ENCODE data around the gene ACTR3C. TPM values are rescaled to one million over a fixed set of nuclear protein-coding genes. Genes with fewer than 3 reads are reported as not detected.
A peak's percentile ranks its signal among the peaks of the same experiment; 100 is the strongest.
"Not testable (repeated sequence)": the region's sequence is repeated elsewhere in the genome, so short reads cannot be mapped to it uniquely, and the experiment has no call there.

Gene ACTR3C
- polyA plus RNA-seq, 1 donor, result 6.1 TPM

- not testable (repeated sequence) for H3K27ac ChIP-seq (ENCODE audit: low read length); DNase-seq; H3K4me3 ChIP-seq (ENCODE audit: low read length); H3K27me3 ChIP-seq (ENCODE audit: control insufficient read depth, insufficient read depth, low read length); H3K36me3 ChIP-seq (ENCODE audit: control insufficient read depth, insufficient read depth, low read length); H3K4me1 ChIP-seq (ENCODE audit: control insufficient read depth, insufficient read depth, low read length); H3K9me3 ChIP-seq (ENCODE audit: control insufficient read depth, low read depth, low read length)
- no CpG with 5 or more reads among the region's 8 CpGs for WGBS (ENCODE audit: insufficient coverage, low lambda C conversion rate)
Observed at GRCh38 chr7:150304499-150305258, 18.7 kb downstream of the ACTR3C start.

- DNase-seq; H3K27me3 ChIP-seq (ENCODE audit: control insufficient read depth, insufficient read depth, low read length); H3K27ac ChIP-seq (ENCODE audit: low read length); H3K36me3 ChIP-seq (ENCODE audit: control insufficient read depth, insufficient read depth, low read length); H3K9me3 ChIP-seq (ENCODE audit: control insufficient read depth, low read depth, low read length); H3K4me1 ChIP-seq (ENCODE audit: control insufficient read depth, insufficient read depth, low read length); H3K4me3 ChIP-seq (ENCODE audit: low read length): not testable (repeated sequence)
- no CpG with 5 or more reads among the region's 1 CpG for WGBS (ENCODE audit: insufficient coverage, low lambda C conversion rate)
Observed at GRCh38 chr7:150302908-150303310, 20.4 kb downstream of the ACTR3C start.

- H3K9me3 ChIP-seq (ENCODE audit: control insufficient read depth, low read depth, low read length); DNase-seq; H3K27ac ChIP-seq (ENCODE audit: low read length); H3K4me1 ChIP-seq (ENCODE audit: control insufficient read depth, insufficient read depth, low read length); H3K4me3 ChIP-seq (ENCODE audit: low read length); H3K36me3 ChIP-seq (ENCODE audit: control insufficient read depth, insufficient read depth, low read length); H3K27me3 ChIP-seq (ENCODE audit: control insufficient read depth, insufficient read depth, low read length): not testable (repeated sequence)
Observed at GRCh38 chr7:150297978-150298377, 25.4 kb downstream of the ACTR3C start.

GRCh38 chr7:150296802-150297201, 26.5 kb downstream of the ACTR3C start:
- not testable (repeated sequence) for DNase-seq; H3K4me3 ChIP-seq (ENCODE audit: low read length); H3K9me3 ChIP-seq (ENCODE audit: control insufficient read depth, low read depth, low read length); H3K36me3 ChIP-seq (ENCODE audit: control insufficient read depth, insufficient read depth, low read length); H3K27ac ChIP-seq (ENCODE audit: low read length); H3K27me3 ChIP-seq (ENCODE audit: control insufficient read depth, insufficient read depth, low read length); H3K4me1 ChIP-seq (ENCODE audit: control insufficient read depth, insufficient read depth, low read length)
- no CpG with 5 or more reads among the region's 10 CpGs for WGBS (ENCODE audit: insufficient coverage, low lambda C conversion rate)

- H3K27ac ChIP-seq (ENCODE audit: low read length); H3K4me3 ChIP-seq (ENCODE audit: low read length); H3K27me3 ChIP-seq (ENCODE audit: control insufficient read depth, insufficient read depth, low read length); H3K4me1 ChIP-seq (ENCODE audit: control insufficient read depth, insufficient read depth, low read length); DNase-seq; H3K9me3 ChIP-seq (ENCODE audit: control insufficient read depth, low read depth, low read length); H3K36me3 ChIP-seq (ENCODE audit: control insufficient read depth, insufficient read depth, low read length): not testable (repeated sequence)
- no CpG with 5 or more reads among the region's 8 CpGs for WGBS (ENCODE audit: insufficient coverage, low lambda C conversion rate)
Observed at GRCh38 chr7:150295614-150296013, 27.7 kb downstream of the ACTR3C start.

- not testable (repeated sequence) for H3K27me3 ChIP-seq (ENCODE audit: control insufficient read depth, insufficient read depth, low read length); H3K4me3 ChIP-seq (ENCODE audit: low read length); H3K4me1 ChIP-seq (ENCODE audit: control insufficient read depth, insufficient read depth, low read length); DNase-seq; H3K36me3 ChIP-seq (ENCODE audit: control insufficient read depth, insufficient read depth, low read length); H3K9me3 ChIP-seq (ENCODE audit: control insufficient read depth, low read depth, low read length); H3K27ac ChIP-seq (ENCODE audit: low read length)
- 89% methylated on average over 2 of the region's 8 CpGs for WGBS (ENCODE audit: insufficient coverage, low lambda C conversion rate)
Observed at GRCh38 chr7:150295027-150295426, 28.3 kb downstream of the ACTR3C start.

GRCh38 chr7:150290317-150290716, 33.0 kb downstream of the ACTR3C start:
- not testable (repeated sequence) for H3K27me3 ChIP-seq (ENCODE audit: control insufficient read depth, insufficient read depth, low read length); H3K4me1 ChIP-seq (ENCODE audit: control insufficient read depth, insufficient read depth, low read length); H3K27ac ChIP-seq (ENCODE audit: low read length); DNase-seq; H3K9me3 ChIP-seq (ENCODE audit: control insufficient read depth, low read depth, low read length); H3K4me3 ChIP-seq (ENCODE audit: low read length); H3K36me3 ChIP-seq (ENCODE audit: control insufficient read depth, insufficient read depth, low read length)
- no CpG with 5 or more reads among the region's 6 CpGs for WGBS (ENCODE audit: insufficient coverage, low lambda C conversion rate)

GRCh38 chr7:150288816-150289215, 34.5 kb downstream of the ACTR3C start:
- not testable (repeated sequence) for H3K4me3 ChIP-seq (ENCODE audit: low read length); H3K9me3 ChIP-seq (ENCODE audit: control insufficient read depth, low read depth, low read length); DNase-seq; H3K36me3 ChIP-seq (ENCODE audit: control insufficient read depth, insufficient read depth, low read length); H3K27ac ChIP-seq (ENCODE audit: low read length); H3K27me3 ChIP-seq (ENCODE audit: control insufficient read depth, insufficient read depth, low read length); H3K4me1 ChIP-seq (ENCODE audit: control insufficient read depth, insufficient read depth, low read length)
- no CpG with 5 or more reads among the region's 6 CpGs for WGBS (ENCODE audit: insufficient coverage, low lambda C conversion rate)

GRCh38 chr7:150287815-150288214, 35.5 kb downstream of the ACTR3C start:
- not testable (repeated sequence) for H3K27ac ChIP-seq (ENCODE audit: low read length); H3K27me3 ChIP-seq (ENCODE audit: control insufficient read depth, insufficient read depth, low read length); DNase-seq; H3K36me3 ChIP-seq (ENCODE audit: control insufficient read depth, insufficient read depth, low read length); H3K4me3 ChIP-seq (ENCODE audit: low read length); H3K4me1 ChIP-seq (ENCODE audit: control insufficient read depth, insufficient read depth, low read length); H3K9me3 ChIP-seq (ENCODE audit: control insufficient read depth, low read depth, low read length)
- WGBS (ENCODE audit: insufficient coverage, low lambda C conversion rate), result no CpG with 5 or more reads among the region's 7 CpGs

GRCh38 chr7:150285849-150286754, 37.2 kb downstream of the ACTR3C start:
- H3K27ac ChIP-seq (ENCODE audit: low read length); H3K27me3 ChIP-seq (ENCODE audit: control insufficient read depth, insufficient read depth, low read length); H3K9me3 ChIP-seq (ENCODE audit: control insufficient read depth, low read depth, low read length); H3K4me1 ChIP-seq (ENCODE audit: control insufficient read depth, insufficient read depth, low read length); H3K4me3 ChIP-seq (ENCODE audit: low read length); H3K36me3 ChIP-seq (ENCODE audit: control insufficient read depth, insufficient read depth, low read length): not testable (repeated sequence)
- DNase-seq, result peak; percentile 5 to 24
- 60% methylated on average over 1 of the region's 16 CpGs for WGBS (ENCODE audit: insufficient coverage, low lambda C conversion rate)
